CD4-positive, alpha-beta T cell treated with Interleukin-1 beta for 1 hour (primary cell): ENCODE results near the gene FGD5.
"Not testable (repeated sequence)": the region's sequence is repeated elsewhere in the genome, so short reads cannot be mapped to it uniquely, and the experiment has no call there.

Experiments
- DNase-seq, 2 donors: peaks; one replicate each; pipeline ENCODE4 v3.0.0-alpha.2; 2020 to 2022

The FGD5 gene

GRCh38 chr3:14805961-14806537 lies 12.7 kb upstream of the FGD5 start:
- no peak for DNase-seq

- DNase-seq = peak; percentile 1 to 44
Measured at GRCh38 chr3:14806641-14807263, 12.0 kb upstream of the FGD5 start.

DNA sequence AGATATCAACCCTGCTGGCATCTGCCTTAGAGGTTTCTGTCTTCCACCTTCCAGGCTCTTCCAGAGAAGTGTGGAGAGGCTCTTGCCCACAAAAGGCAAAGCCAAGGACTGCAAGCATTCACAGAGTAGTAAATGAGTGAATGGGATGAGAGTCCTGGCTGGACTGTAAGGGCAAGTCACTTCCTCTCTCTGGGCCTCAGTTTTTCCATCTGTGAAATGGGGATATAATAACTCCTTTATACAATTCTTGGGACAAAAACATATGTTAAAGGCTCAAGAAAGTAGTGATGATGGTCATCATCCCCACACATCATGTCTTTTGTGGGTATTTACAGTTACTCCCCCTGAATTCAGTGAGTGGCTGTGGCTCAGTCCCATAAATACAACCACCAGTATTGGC lies 10.7 kb upstream of the FGD5 start:
- no peak for DNase-seq

DNA sequence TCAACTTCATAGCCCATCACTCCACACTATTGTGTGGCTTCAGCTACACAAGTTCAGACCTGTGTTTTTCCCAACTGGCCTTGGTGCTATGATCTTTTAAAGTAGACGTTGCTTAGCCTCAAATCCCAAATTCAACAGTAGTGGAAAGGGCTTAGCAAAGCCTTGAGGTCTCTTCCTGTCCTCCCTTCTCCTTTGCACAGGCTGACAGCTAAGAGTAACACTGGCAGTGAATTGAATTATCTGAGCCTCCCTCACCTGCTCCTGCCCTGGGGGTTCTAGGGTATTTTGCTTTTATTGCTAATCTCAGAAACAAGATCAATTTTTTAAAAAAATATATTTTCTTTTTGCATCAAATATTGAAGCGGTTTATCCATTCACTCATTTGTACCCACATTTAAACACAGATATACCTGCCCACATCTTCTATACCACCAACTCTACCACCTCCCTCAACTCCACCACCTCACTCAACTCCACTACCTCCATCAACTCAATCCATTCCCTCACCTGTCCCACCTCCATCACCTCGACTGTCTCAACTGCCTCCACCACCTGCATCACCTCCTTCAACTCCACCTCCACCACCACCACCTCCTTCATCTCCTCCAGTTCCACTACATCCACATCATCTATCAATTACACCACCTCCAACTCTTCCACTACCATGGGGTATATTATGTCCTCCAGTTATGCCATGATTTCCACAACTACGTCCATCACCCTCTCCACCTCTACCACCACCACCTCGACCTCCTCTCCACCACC lies 10.1 kb upstream of the FGD5 start:
- DNase-seq = no peak

DNA sequence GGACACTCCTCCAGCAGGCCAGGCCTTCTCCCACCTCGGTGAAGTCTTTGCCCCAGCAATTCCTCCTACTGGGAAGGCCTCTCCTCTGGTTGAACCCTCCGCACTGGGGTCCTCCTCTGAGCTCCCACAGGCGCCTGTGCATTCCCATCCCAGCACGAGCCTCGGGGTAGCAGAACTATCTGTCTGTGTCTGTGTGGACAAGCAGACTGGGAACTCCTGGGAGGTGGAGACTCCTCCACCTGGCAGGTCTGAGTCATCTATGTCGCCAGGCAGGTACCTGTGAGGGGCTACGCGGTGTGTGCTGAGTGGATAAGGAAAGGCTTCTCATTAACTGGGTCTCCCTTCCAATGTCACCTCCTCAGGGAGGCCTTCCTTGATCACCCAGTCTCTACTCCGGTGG lies 9.2 kb upstream of the FGD5 start:
- not testable (repeated sequence) for DNase-seq

DNA sequence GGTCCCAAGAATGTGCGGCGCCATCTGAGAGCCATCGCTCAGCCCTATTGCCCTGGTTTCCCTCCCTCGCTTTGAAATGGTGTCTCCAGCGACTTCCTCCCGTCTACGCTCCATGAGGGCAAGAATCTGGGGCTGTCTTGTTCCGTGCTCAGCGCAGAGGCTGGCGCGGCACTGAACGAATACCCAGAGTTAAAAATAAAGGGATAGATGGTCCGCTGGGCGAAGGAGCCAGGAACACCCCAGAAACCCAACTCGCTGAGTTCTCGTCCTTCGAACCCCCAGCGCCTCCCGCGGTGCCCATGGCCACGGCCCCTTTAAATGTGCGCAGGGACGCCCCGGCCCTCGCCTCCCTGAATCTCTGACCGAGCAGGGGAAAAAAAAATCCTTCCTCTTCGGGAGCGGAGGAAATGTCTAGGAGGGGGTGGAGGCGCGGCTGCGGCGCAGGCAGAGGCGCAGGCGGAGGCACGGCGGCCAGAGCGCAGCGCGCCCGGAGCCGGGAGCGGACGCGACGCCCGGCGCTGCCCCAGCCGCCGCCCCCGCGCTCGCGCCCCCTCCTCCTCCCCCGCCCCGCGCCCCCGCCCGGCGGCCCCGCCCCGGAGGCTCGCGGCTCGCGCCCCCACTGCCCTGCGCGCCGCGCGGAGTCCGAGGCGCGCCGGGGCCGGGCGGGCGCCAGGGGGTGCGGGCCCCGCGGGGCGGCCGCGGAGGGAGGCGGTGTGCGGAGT lies 8.5 kb upstream of the FGD5 start:
- DNase-seq = no peak

DNA sequence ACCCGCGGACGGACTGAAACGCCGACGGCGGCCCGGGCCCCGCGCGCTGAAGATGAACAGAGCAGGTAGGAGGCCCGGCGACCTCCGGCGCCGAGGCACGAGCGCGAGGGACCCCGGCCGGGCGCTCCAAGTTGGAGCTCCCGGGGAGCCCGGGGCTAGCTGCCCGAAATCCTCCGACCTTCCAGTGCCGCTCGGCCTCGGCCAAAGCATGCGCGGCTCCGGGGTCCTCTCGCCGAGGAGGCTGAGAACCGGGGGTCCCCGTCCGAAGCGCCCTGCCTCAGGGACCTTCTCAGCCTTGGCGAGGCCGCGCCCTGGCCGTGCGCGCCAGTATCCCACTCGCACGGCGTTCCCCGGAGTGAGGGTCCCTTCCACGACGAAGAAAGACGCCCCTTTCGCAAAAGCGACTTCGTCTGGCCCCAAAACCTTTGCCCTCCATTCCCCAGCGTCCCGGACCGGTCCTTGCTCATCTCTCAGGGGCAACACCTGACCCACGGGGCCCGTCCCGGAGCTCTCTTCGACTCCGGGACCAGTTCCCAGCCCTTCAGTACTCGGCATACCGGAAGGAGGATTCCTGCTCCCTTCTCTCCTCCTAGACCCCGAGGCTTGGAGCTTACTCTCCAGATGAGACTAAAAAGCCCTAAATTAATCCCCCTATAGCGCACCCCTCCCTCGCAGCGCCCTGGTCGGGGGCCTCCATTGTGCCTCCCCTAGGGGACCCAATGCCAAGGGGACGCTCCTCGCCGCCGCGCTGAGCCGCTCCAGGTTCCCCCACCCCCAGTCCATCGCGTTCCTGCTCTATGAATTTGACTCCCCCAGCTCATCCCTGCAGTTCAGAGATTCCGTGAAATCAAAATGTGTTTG lies 7.7 kb upstream of the FGD5 start:
- no peak for DNase-seq

- no peak for DNase-seq
Measured at GRCh38 chr3:14811684-14812083, 7.1 kb upstream of the FGD5 start.

- no peak for DNase-seq
Measured at GRCh38 chr3:14812196-14812790, 6.5 kb upstream of the FGD5 start.

DNA sequence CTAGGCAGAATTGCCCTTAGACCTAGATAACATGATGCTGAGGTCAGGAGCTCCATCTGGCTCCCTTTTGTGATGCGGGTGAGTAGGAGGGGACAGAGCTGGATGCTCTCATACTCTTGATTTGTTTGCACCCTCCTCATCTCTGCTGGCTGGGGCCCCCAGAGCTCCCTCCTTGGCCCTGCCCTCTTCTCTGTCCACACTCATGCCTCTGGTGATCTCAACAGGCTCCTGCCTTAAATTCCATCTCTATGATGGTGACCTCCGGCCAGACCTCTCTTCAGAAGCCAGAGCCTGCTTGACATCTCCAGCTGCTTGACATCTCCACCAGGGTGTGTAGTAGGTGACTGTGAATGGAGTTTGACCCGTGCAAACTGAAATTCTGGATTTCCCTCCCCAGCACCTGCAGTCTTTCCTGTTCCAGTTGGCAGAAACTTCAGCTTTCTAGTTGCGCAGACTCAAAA lies 4.3 kb upstream of the FGD5 start:
- no peak for DNase-seq

DNA sequence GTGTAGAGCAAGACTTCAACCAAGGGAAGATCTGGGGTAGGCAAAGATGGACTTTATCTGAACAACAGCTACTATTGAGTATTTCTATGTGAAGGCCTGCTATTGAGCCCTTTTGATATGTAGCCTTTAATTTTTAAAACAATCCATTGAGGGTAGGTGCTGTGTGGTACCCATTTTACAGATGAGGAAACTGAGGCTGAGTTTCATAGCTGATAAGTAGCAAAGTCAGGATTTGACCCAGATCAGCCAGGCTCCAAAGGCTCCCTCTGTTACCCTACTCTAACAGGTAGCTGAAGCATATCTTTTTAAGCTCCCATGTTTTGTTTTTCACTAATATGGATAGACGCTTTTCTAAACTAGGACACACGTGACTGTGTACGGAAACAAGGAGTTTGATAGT lies 2.4 kb upstream of the FGD5 start:
- no peak for DNase-seq

- no peak for DNase-seq
Measured at GRCh38 chr3:14819671-14820070, 909 bp downstream of the FGD5 start.

GRCh38 chr3:14820156-14820555 lies 1.4 kb downstream of the FGD5 start:
- no peak for DNase-seq

DNA sequence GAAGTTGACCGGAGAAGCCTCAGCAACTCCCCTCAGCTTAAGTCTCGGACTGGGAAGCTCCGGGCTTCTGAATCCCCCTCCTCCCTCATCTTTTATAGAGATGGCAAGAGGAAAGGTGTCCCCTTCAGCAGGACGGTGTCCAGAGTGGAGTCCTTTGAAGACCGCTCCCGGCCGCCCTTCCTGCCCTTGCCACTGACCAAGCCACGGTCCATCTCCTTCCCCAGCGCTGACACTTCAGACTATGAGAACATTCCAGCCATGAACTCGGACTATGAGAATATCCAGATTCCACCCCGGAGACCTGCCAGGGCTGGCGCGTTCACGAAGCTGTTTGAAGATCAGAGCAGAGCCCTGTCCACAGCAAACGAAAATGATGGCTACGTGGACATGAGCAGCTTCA lies 2.4 kb downstream of the FGD5 start:
- no peak for DNase-seq

DNA sequence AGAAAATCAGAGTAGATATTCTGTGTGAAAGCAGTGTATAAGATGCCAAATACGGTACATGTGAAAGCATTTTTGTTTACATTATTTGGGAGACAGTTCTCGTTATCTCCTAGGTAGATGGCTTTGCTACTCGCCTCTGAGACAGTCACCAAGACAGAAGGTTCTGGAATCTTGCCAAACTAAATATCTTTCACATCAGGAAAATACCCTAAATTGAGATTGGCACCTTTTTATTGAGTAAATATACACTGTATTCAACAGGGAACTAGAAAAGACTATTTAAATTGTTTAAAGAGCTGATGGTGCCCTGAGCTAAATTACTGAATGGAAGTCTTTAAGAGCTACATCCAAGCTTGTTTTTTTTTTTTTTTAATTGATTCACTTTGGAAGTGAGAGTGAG lies 3.4 kb downstream of the FGD5 start:
- DNase-seq = no peak

DNA sequence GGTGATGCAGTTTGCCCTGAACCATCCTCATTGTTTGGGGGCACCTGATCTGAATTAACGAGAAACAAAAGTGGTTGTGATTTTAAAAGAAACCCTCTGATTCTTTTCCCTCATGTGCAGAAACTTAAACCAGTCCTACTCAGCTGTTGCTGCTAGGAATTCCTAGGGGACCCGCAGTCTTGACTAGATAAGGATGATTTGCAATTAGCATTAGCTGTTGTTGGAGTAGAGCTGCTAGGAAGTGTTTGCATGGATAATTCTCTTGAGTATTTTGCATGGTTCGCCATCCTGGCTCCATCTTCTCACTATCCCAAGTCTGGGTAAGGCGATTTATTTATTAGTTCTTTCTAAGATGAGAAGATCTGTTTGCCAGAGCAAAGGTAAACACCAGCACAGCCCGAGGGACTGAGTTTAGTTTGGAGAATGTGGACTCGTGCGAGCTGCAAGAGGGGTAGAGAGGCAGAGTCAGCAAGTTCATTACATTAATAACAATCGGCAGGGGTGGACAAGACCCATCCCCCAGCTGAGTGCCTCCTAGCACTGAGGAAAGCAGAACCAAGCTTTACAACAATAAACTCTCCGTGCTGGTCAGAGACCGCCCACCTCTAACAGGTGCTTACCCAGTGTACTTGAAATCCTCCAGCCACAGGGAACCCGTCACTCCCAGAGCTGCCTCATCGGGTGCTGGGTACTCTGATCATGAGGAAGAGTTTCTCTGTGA lies 4.1 kb downstream of the FGD5 start:
- no peak for DNase-seq

- DNase-seq = no peak
Measured at GRCh38 chr3:14823393-14823792, 4.6 kb downstream of the FGD5 start.

GRCh38 chr3:14823910-14824629 lies 5.3 kb downstream of the FGD5 start:
- DNase-seq = no peak

DNA sequence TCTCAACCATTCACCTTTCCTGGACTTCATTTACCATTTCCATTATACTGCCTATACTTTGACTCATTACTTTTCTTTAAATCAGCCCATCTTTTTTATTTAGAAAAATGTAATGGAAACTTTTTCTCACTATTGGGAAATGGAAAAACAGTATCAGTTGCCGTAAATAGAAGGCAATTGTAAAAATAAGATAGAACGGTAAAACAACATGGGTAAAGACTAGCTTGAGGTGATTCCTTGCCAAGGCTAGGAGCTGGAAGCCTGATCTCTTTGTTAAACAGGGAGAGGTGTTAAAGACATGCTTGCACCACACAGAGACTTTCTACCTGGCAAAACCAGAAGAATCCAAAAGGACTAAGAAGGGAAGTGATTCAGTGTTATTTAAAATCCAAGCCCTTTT lies 5.9 kb downstream of the FGD5 start:
- DNase-seq = no peak

DNA sequence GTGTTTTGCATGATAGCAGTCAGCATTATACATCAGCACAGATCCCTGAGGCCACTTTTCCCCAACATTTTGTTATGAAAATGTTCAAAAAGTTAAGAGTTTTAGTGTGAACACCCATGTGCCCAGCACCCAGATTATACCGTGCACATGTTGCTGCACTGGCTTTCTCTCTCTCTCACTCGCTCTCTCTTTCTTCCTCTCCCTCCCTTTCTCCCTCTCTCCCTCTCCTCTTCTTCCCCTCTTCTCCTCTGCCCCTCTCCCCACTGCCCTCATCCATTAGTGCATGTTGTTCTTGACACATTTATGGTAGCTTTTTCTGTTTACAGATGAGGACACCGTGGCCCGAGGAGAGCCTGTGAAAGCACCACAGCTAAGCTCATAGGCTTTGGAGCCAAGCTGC lies 7.3 kb downstream of the FGD5 start:
- DNase-seq = no peak

GRCh38 chr3:14827776-14828175 lies 9.0 kb downstream of the FGD5 start:
- no peak for DNase-seq
